H9 (cell line): ENCODE data around the gene ARPC1B. TPM values are rescaled to one million over a fixed set of nuclear protein-coding genes. Genes with fewer than 3 reads are reported as not detected.

Source experiments
- DNase-seq: peaks from one replicate; pipeline ENCODE4 v3.0.0-alpha.2; 2017
- H2AFZ ChIP-seq: one replicate; pipeline ENCODE4 v1.6.1; 2013; ENCODE audit warnings: mild to moderate bottlenecking, low read length, control low read depth, moderate library complexity
- H2AK5ac ChIP-seq: 2 replicates; pipeline ENCODE4 v1.6.1; 2013; ENCODE audit warnings: low read length, control low read depth, mixed read lengths; ENCODE audit not compliant: insufficient read length
- H2BK120ac ChIP-seq: one replicate; pipeline ENCODE4 v1.6.1; 2013; ENCODE audit warnings: low read depth, mild to moderate bottlenecking, low read length, control low read depth, inconsistent platforms; ENCODE audit not compliant: poor library complexity, severe bottlenecking
- H2BK12ac ChIP-seq: 2 replicates; pipeline ENCODE4 v1.6.1; 2013; ENCODE audit warnings: low read length, control low read depth, mixed read lengths, low read depth; ENCODE audit not compliant: insufficient read length
- H2BK15ac ChIP-seq: 2 replicates; pipeline ENCODE4 v1.6.1; 2013; ENCODE audit warnings: low read depth, low read length, control low read depth
- H2BK20ac ChIP-seq: one replicate; pipeline ENCODE4 v1.6.1; 2013; ENCODE audit warnings: low read depth, mild to moderate bottlenecking, low read length, control low read depth, inconsistent platforms; ENCODE audit not compliant: poor library complexity, severe bottlenecking
- H2BK5ac ChIP-seq: 2 replicates; pipeline ENCODE4 v1.6.1; 2013; ENCODE audit warnings: low read length, control low read depth, mixed read lengths; ENCODE audit not compliant: insufficient read length
- H3K14ac ChIP-seq: 2 replicates; pipeline ENCODE4 v1.6.1; 2013; ENCODE audit warnings: low read length, control low read depth; ENCODE audit not compliant: insufficient read depth
- H3K18ac ChIP-seq: 2 replicates; pipeline ENCODE4 v1.6.1; 2013; ENCODE audit warnings: low read depth, mild to moderate bottlenecking, mixed read lengths, low read length, control low read depth; ENCODE audit not compliant: insufficient read length
- H3K23ac ChIP-seq: 2 replicates; pipeline ENCODE4 v1.6.1; 2013; ENCODE audit warnings: low read length, control low read depth, mixed read lengths, low read depth; ENCODE audit not compliant: insufficient read length
- H3K23me2 ChIP-seq: 2 replicates; pipeline ENCODE4 v1.6.1; 2013; ENCODE audit warnings: low read depth, mild to moderate bottlenecking, mixed read lengths, low read length, control low read depth; ENCODE audit not compliant: insufficient read length, poor library complexity, severe bottlenecking
- H3K27ac ChIP-seq: 2 replicates; pipeline ENCODE4 v1.5.1; 2013; ENCODE audit warnings: low read length, control low read depth, mixed read lengths, low read depth; ENCODE audit not compliant: insufficient read length
- H3K27me3 ChIP-seq: 2 replicates; pipeline ENCODE4 v1.6.1; 2013; ENCODE audit warnings: low read length, control low read depth, inconsistent platforms; ENCODE audit not compliant: insufficient read depth
- H3K4ac ChIP-seq: 2 replicates; pipeline ENCODE4 v1.6.1; 2013; ENCODE audit warnings: low read depth, mild to moderate bottlenecking, control low read depth, inconsistent platforms, low read length, moderate library complexity
- H3K4me1 ChIP-seq: 2 replicates; pipeline ENCODE4 v1.6.1; 2013; ENCODE audit warnings: low read length, control low read depth, inconsistent platforms; ENCODE audit not compliant: insufficient read depth
- H3K4me2 ChIP-seq: 2 replicates; pipeline ENCODE4 v1.6.1; 2013; ENCODE audit warnings: low read length, control low read depth, mixed read lengths; ENCODE audit not compliant: insufficient read length, insufficient read depth
- H3K56ac ChIP-seq: 2 replicates; pipeline ENCODE4 v1.6.1; 2013; ENCODE audit warnings: low read depth, mild to moderate bottlenecking, mixed read lengths, low read length, control low read depth; ENCODE audit not compliant: insufficient read length
- H3K79me1 ChIP-seq: 2 replicates; pipeline ENCODE4 v1.6.1; 2013; ENCODE audit warnings: low read depth, mild to moderate bottlenecking, moderate library complexity, low read length, control low read depth, inconsistent platforms; ENCODE audit not compliant: insufficient read depth, poor library complexity, severe bottlenecking
- H3K79me2 ChIP-seq: 2 replicates; pipeline ENCODE4 v1.6.1; 2013; ENCODE audit warnings: low read length, control low read depth, inconsistent platforms; ENCODE audit not compliant: insufficient read depth
- H3K9ac ChIP-seq: 2 replicates; pipeline ENCODE4 v1.6.1; 2013; ENCODE audit warnings: low read length, control low read depth, mixed read lengths; ENCODE audit not compliant: insufficient read length; ENCODE audit errors: extremely low read depth
- H3K9me3 ChIP-seq: one replicate; pipeline ENCODE4 v1.6.1; 2013; ENCODE audit warnings: low read depth, low read length, inconsistent platforms; ENCODE audit not compliant: control insufficient read depth
- H3T11ph ChIP-seq: one replicate; pipeline ENCODE4 v1.6.1; 2013; ENCODE audit warnings: mild to moderate bottlenecking, low read length, control low read depth, inconsistent platforms
- H4K20me1 ChIP-seq: one replicate; pipeline ENCODE4 v1.6.1; 2013; ENCODE audit not compliant: control insufficient read depth, insufficient read length, insufficient read depth
- H4K5ac ChIP-seq: 2 replicates; pipeline ENCODE4 v1.6.1; 2013; ENCODE audit warnings: low read depth, mild to moderate bottlenecking, mixed read lengths, low read length, control low read depth; ENCODE audit not compliant: insufficient read length
- H4K8ac ChIP-seq: replicated peaks from 2 replicates; pipeline ENCODE4 v1.6.1; 2013; ENCODE audit warnings: low read length, control low read depth, mixed read lengths, low read depth; ENCODE audit not compliant: insufficient read length
- H4K91ac ChIP-seq: 2 replicates; pipeline ENCODE4 v1.6.1; 2013; ENCODE audit warnings: low read depth, mild to moderate bottlenecking, moderate library complexity, mixed read lengths, low read length, control low read depth; ENCODE audit not compliant: insufficient read length
- H3K27ac Mint-ChIP-seq, 3 experiments: 2 replicates in 2 of 3; 3 replicates in 1 of 3; pipeline ENCODE4 v1.8.0; 2020 to 2021; ENCODE audit warnings: mixed read lengths in 3 of 3, mild to moderate bottlenecking in 1 of 3, moderate library complexity in 1 of 3
- H3K27me3 Mint-ChIP-seq: 2 replicates; pipeline ENCODE4 v1.8.0; 2021; ENCODE audit warnings: low read depth, mild to moderate bottlenecking, moderate library complexity, mixed read lengths
- H3K36me3 Mint-ChIP-seq, 3 experiments: 2 replicates in 2 of 3; 3 replicates in 1 of 3; pipeline ENCODE4 v1.8.0; 2020 to 2021; ENCODE audit warnings: low read depth in 3 of 3, mixed read lengths in 3 of 3; ENCODE audit not compliant: insufficient read depth in 1 of 3
- H3K4me1 Mint-ChIP-seq, 2 experiments: 2 replicates each; pipeline ENCODE4 v1.8.0; 2020; ENCODE audit warnings: mixed read lengths in 2 of 2
- H3K4me3 Mint-ChIP-seq, 2 experiments: 2 replicates in 1 of 2; 3 replicates in 1 of 2; pipeline ENCODE4 v1.8.0; 2020 to 2021; ENCODE audit warnings: mild to moderate bottlenecking in 2 of 2, mixed read lengths in 2 of 2, moderate library complexity in 1 of 2
- H3K9me3 Mint-ChIP-seq, 2 experiments: 2 replicates in 1 of 2; 3 replicates in 1 of 2; pipeline ENCODE4 v1.8.0; 2020; ENCODE audit warnings: mild to moderate bottlenecking in 2 of 2, mixed read lengths in 2 of 2, moderate library complexity in 1 of 2
- CTCF ChIP-seq: fragments of 200-600 bp; sonication (generic); conservative IDR thresholded peaks from 3 replicates; pipeline ENCODE4 v1.8.0; 2021; ENCODE audit warnings: antibody characterized with exemption, mild to moderate bottlenecking
- WGBS: extraction: QIAGEN DNeasy Blood & Tissue Kit; methylation state at CpG from one replicate; pipeline ENCODE4 v1.1.7; 2013; ENCODE audit warnings: missing lambda C conversion rate, low lambda C conversion rate, mixed read lengths; ENCODE audit not compliant: insufficient read length; ENCODE audit errors: extremely low coverage; 5-methylcytosine and 5-hydroxymethylcytosine counted together
- total RNA-seq: library from RNA; stranded (reverse); gene quantifications from 2 replicates; pipeline ENCODE4 v1.2.1, GENCODE V29; 2021

Gene ARPC1B
- total RNA-seq, 1 experiment from 2014 or later, result 56.3 TPM

- Mint-ChIP-seq H3K9me3 (no peaks in the 10 kb centered on the region), H3K27me3 (no peaks in the 10 kb centered on the region; the same call in 1 of the 2 replicates), H3K27ac (no peak overlapping the region), H3K4me1 (no peaks in the 10 kb centered on the region), H3K36me3 (peaks cover 48 to 94% (median 84%) of the 10 kb centered on the region in 3 experiments), H3K4me3 (no peak overlapping the region)
- no peaks in the 10 kb centered on the region for H3K23me2 ChIP-seq
- no peak overlapping the region for H2AK5ac ChIP-seq
- H3K9me3 ChIP-seq, result no peaks in the 10 kb centered on the region
- H3K4me1 ChIP-seq, result no peaks in the 10 kb centered on the region
- peaks cover under 1% of the 10 kb centered on the region for H3K79me1 ChIP-seq
- no peak overlapping the region for H4K8ac ChIP-seq
- H2BK12ac ChIP-seq, result no peak overlapping the region
- H3K56ac ChIP-seq, result no peak overlapping the region
- H4K5ac ChIP-seq, result no peak overlapping the region
- no peak overlapping the region for H2BK15ac ChIP-seq
- H3K27me3 ChIP-seq, result no peaks in the 10 kb centered on the region
- peaks cover 4% of the 10 kb centered on the region; the same call in 1 of the 2 replicates for H3K79me2 ChIP-seq
- no peak overlapping the region for H2BK20ac ChIP-seq
- no peak for TF ChIP-seq CTCF
- DNase-seq, result no peak
- H3K9ac ChIP-seq, result no peak overlapping the region
- no peak overlapping the region for H3K18ac ChIP-seq
- no CpG with 5 or more reads among the region's 6 CpGs for WGBS
- H2BK120ac ChIP-seq, result no peak overlapping the region
- H2BK5ac ChIP-seq, result no peak overlapping the region
- no peak overlapping the region for H3T11ph ChIP-seq
- no peak overlapping the region for H2AFZ ChIP-seq
- no peak overlapping the region for H3K4me2 ChIP-seq
- H3K4ac ChIP-seq, result no peak overlapping the region
- H3K23ac ChIP-seq, result no peak overlapping the region
- H3K27ac ChIP-seq, result no peak overlapping the region
- no peak overlapping the region for H4K91ac ChIP-seq
- H3K14ac ChIP-seq, result no peak overlapping the region
- no peaks in the 10 kb centered on the region for H4K20me1 ChIP-seq
Measured at GRCh38 chr7:99399597-99399996, 25.1 kb downstream of the ARPC1B start.
